Ishikawa (cell line): ENCODE results near the gene NUP58.

Source experiments
- CEBPB ChIP-seq: IDR thresholded peaks from 2 replicates; pipeline ENCODE4 v1.6.1; 2012
- CREB1 ChIP-seq: IDR thresholded peaks from 2 replicates; pipeline ENCODE4 v1.6.1; 2012; ENCODE audit warnings: low read depth
- EGR1 ChIP-seq: IDR thresholded peaks from 2 replicates; pipeline ENCODE4 v1.6.1; 2012
- EP300 ChIP-seq: IDR thresholded peaks from 2 replicates; pipeline ENCODE4 v1.6.1; 2012; ENCODE audit warnings: borderline replicate concordance
- FOXM1 ChIP-seq: IDR thresholded peaks from 2 replicates; pipeline ENCODE4 v1.6.1; 2012; ENCODE audit warnings: low read depth, borderline replicate concordance
- NFIC ChIP-seq: IDR thresholded peaks from 2 replicates; pipeline ENCODE4 v1.6.1; 2012
- RAD21 ChIP-seq: IDR thresholded peaks from 2 replicates; pipeline ENCODE4 v1.6.1; 2012; ENCODE audit warnings: low read depth
- TAF1 ChIP-seq: IDR thresholded peaks from 2 replicates; pipeline ENCODE4 v1.6.1; 2012; ENCODE audit warnings: low read depth, mild to moderate bottlenecking
- TCF12 ChIP-seq: IDR thresholded peaks from 2 replicates; pipeline ENCODE4 v1.6.1; 2012; ENCODE audit warnings: low read depth
- TEAD4 ChIP-seq: IDR thresholded peaks from 2 replicates; pipeline ENCODE4 v1.6.1; 2012
- YY1 ChIP-seq: IDR thresholded peaks from 2 replicates; pipeline ENCODE4 v1.6.1; 2012; ENCODE audit warnings: low read depth
- ZBTB7A ChIP-seq: IDR thresholded peaks from 2 replicates; pipeline ENCODE4 v1.6.1; 2012; ENCODE audit warnings: low read depth
- TF ChIP-seq, protein P1 (sequence below): IDR thresholded peaks from 2 replicates; pipeline ENCODE4 v1.6.1; 2012; ENCODE audit warnings: low read depth, mild to moderate bottlenecking
- TF ChIP-seq, protein P2 (sequence below): IDR thresholded peaks from 2 replicates; pipeline ENCODE4 v1.6.1; 2012
- TF ChIP-seq, protein P3 (sequence below): IDR thresholded peaks from 2 replicates; pipeline ENCODE4 v1.6.1; 2012

The NUP58 gene

DNA sequence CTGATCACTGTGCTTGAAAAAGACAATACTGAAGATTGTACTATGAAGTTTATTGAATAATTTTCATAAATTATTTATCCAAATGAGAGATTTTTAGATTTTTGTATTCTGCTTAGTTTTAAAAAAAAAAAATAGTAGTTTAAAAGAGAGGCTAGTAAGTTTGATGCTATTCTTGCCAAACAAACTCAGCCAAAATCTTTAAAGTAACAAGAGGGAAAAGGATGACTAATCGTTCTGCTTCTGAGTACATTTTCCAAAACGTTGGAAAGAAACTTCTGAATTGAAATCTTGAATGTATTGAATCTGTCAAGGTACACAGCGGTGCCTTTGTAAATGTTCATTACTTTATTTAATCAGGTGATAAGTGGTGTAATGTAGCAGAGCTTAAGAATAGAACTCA, 34.4 kb downstream of the NUP58 start:
- TF ChIP-seq CEBPB (no peak), YY1 (no peak), NFIC (no peak), FOXM1 (no peak), EGR1 (no peak), TCF12 (no peak), TEAD4 (no peak), CREB1 (no peak), ZBTB7A (no peak), EP300 (no peak), RAD21 (no peak), TAF1 (no peak)
- TF ChIP-seq, protein P1, sequence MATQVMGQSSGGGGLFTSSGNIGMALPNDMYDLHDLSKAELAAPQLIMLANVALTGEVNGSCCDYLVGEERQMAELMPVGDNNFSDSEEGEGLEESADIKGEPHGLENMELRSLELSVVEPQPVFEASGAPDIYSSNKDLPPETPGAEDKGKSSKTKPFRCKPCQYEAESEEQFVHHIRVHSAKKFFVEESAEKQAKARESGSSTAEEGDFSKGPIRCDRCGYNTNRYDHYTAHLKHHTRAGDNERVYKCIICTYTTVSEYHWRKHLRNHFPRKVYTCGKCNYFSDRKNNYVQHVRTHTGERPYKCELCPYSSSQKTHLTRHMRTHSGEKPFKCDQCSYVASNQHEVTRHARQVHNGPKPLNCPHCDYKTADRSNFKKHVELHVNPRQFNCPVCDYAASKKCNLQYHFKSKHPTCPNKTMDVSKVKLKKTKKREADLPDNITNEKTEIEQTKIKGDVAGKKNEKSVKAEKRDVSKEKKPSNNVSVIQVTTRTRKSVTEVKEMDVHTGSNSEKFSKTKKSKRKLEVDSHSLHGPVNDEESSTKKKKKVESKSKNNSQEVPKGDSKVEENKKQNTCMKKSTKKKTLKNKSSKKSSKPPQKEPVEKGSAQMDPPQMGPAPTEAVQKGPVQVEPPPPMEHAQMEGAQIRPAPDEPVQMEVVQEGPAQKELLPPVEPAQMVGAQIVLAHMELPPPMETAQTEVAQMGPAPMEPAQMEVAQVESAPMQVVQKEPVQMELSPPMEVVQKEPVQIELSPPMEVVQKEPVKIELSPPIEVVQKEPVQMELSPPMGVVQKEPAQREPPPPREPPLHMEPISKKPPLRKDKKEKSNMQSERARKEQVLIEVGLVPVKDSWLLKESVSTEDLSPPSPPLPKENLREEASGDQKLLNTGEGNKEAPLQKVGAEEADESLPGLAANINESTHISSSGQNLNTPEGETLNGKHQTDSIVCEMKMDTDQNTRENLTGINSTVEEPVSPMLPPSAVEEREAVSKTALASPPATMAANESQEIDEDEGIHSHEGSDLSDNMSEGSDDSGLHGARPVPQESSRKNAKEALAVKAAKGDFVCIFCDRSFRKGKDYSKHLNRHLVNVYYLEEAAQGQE: no peak
- TF ChIP-seq, protein P2, sequence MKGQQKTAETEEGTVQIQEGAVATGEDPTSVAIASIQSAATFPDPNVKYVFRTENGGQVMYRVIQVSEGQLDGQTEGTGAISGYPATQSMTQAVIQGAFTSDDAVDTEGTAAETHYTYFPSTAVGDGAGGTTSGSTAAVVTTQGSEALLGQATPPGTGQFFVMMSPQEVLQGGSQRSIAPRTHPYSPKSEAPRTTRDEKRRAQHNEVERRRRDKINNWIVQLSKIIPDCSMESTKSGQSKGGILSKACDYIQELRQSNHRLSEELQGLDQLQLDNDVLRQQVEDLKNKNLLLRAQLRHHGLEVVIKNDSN: no peak

DNA sequence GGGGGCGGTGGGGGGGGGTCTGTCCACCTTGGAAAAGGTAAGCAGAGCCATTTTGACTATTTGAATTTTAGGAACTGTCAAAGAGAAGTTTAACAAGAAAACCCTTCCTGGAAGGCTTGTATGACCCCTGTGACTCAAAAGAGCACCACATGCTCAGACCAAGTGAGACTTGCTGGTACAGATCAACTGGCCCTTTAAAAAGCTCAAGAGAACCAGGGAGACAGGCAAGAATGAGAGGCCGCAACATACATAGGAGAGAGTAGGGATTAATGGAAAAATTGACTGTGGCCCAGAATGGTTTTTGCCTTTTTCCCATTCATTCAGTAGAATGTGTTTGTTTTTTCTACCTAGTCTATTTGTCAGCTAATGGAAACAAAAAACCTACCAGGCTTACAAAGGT, 44.2 kb downstream of the NUP58 start:
- TF ChIP-seq TEAD4 (no peak), TCF12 (no peak), EGR1 (no peak), TAF1 (no peak), FOXM1 (no peak), YY1 (no peak), CREB1 (no peak), EP300 (no peak), ZBTB7A (no peak), CEBPB (no peak), RAD21 (no peak), NFIC (no peak)
- TF ChIP-seq, protein P3, sequence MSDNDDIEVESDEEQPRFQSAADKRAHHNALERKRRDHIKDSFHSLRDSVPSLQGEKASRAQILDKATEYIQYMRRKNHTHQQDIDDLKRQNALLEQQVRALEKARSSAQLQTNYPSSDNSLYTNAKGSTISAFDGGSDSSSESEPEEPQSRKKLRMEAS: no peak
- TF ChIP-seq, protein P1: no peak
- TF ChIP-seq, protein P2: no peak

DNA sequence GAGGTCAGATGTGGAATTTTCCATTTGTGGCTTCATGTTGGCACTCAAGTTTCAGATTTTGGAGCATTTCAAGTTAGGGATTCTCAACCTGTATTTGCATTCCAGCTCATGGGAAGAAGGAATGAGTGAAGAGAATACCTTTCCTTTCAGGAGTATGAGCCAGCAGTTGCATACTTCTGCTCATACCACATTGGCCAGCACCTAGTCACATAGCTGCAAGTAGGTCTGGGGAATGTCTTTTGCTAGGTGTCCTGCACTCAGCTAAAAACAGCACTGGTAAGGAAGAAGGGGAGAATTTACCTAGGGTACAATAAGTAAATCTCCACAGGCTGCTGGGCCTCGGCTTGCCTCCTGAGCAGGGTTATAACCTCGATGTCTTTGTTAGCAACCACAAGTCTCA, 45.7 kb downstream of the NUP58 start:
- TF ChIP-seq TAF1 (no peak), NFIC (no peak), TCF12 (no peak), CEBPB (no peak), YY1 (no peak), ZBTB7A (no peak), RAD21 (no peak), FOXM1 (no peak), EP300 (no peak)

DNA sequence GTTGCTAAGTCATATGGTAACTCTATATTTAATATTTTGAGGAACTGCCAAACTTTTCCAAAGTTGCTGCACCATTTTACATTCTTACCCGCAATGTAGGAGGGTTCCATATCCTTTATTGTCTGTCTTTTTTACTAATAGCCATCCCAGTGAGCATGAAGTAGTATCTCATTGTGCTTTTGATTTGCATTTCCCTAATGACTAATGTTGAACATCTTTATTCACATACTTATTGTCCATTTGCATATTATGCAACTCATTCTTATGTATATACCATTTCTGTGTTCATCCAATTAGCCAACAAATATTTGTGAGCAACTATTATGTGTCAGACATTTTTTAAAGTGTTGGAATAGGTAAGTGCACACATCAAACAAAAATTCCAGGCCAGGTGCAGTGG, 50.0 kb downstream of the NUP58 start:
- no peak for TF ChIP-seq NFIC
- TF ChIP-seq, protein P1: no peak
- no peak for TF ChIP-seq YY1
- TF ChIP-seq ZBTB7A: no peak
- TF ChIP-seq, protein P2: no peak
- no peak for TF ChIP-seq FOXM1
- no peak for TF ChIP-seq TAF1
- TF ChIP-seq TCF12: no peak
- TF ChIP-seq CEBPB: no peak
- TF ChIP-seq EP300: no peak
- no peak for TF ChIP-seq RAD21
- TF ChIP-seq, protein P3: no peak
- no peak for TF ChIP-seq TEAD4
- no peak for TF ChIP-seq EGR1
- no peak for TF ChIP-seq CREB1
